ENCODE measurements around the gene PRR23A.

Gene PRR23A

DNA sequence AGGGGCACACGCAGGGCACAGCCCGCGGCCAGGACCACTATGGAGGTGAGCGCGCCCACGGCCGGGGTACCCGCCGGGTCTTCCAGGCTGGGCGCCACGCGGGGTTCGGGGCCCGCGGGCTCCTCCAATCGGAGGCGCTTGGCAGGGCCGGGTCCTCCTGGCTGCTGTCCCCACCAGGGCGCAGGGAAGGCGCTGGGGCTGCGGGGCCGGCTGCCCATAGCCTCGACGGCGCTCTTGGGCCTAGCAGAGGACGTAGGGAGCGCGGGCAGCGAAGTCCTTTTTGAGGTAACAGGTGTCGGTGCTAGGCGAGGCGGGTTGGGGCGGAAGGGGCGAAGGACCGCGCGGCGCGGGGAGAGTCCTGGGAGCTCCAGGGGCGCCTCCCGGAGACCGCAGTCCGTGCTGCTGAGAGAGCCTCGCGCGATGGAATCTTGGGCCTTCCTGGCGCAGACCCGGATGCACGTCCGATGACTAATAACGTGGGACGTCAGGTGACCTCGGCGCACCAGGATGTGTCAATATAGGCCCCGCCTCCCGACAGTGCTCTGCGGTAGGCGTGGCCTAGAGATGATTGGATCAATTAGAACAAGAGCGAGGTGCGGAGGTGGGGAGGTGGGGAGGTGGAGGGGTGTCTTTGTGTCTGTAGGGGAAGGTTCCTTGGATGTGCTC is at the start of gene PRR23A:
PRR23A (minus strand) TSS at position 218 of the 666 bp plus-strand sequence; CDS start at position 218, 0 bp downstream.
- Histone ChIP-seq H3K9me3 (ENCODE audit: insufficient read depth, low read length, severe bottlenecking) (no peaks in the 10 kb centered on the region), H3K27ac (ENCODE audit: low read length) (no peak within 1 kb of the TSS), H3K4me2 (ENCODE audit: insufficient read depth, low read length) (no peak within 1 kb of the TSS), H2AFZ (ENCODE audit: low read depth, low read length) (no peak within 1 kb of the TSS), H3K4me1 (ENCODE audit: insufficient read depth, low read length) (no peaks in the 10 kb centered on the region), H3K4me3 (ENCODE audit: low read depth in 1 of 2, low read length in 2 of 2) (no peak within 1 kb of the TSS), H4K20me1 (ENCODE audit: insufficient read depth, low read length) (no peaks in the 10 kb centered on the region), H3K27me3 (ENCODE audit: insufficient read depth, low read length, poor library complexity) (no peaks in the 10 kb centered on the region), H3K36me3 (ENCODE audit: insufficient read depth, low read length) (no peaks in the 10 kb centered on the region), H3K79me2 (ENCODE audit: insufficient read depth, low read length) (no peaks in the 10 kb centered on the region), H3K9ac (ENCODE audit: low read depth, low read length) (no peak within 1 kb of the TSS)
- ATAC-seq (ENCODE audit: insufficient read depth, low read depth): no peak
- DNase-seq: no peak
- TF ChIP-seq, protein P1, sequence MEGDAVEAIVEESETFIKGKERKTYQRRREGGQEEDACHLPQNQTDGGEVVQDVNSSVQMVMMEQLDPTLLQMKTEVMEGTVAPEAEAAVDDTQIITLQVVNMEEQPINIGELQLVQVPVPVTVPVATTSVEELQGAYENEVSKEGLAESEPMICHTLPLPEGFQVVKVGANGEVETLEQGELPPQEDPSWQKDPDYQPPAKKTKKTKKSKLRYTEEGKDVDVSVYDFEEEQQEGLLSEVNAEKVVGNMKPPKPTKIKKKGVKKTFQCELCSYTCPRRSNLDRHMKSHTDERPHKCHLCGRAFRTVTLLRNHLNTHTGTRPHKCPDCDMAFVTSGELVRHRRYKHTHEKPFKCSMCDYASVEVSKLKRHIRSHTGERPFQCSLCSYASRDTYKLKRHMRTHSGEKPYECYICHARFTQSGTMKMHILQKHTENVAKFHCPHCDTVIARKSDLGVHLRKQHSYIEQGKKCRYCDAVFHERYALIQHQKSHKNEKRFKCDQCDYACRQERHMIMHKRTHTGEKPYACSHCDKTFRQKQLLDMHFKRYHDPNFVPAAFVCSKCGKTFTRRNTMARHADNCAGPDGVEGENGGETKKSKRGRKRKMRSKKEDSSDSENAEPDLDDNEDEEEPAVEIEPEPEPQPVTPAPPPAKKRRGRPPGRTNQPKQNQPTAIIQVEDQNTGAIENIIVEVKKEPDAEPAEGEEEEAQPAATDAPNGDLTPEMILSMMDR (IDR thresholded peaks at IDR 0.05; ENCODE audit: borderline replicate concordance, extremely low read depth, low read length, poor library complexity, severe bottlenecking): no peak
- no peak for TF ChIP-seq EZH2 (IDR thresholded peaks at IDR 0.05; ENCODE audit: borderline replicate concordance, low read depth, low read length, severe bottlenecking)

GRCh38 chr3:139052802-139053600 is 46.9 kb upstream of the PRR23A start:
- H3K27me3 ChIP-seq (ENCODE audit: insufficient read depth, low read length, poor library complexity): no peaks in the 10 kb centered on the region
- TF ChIP-seq EZH2 (IDR thresholded peaks at IDR 0.05; ENCODE audit: borderline replicate concordance, low read depth, low read length, severe bottlenecking): no peak
- TF ChIP-seq, protein P1 (IDR thresholded peaks at IDR 0.05; ENCODE audit: borderline replicate concordance, extremely low read depth, low read length, poor library complexity, severe bottlenecking): no peak
- H3K27ac ChIP-seq (ENCODE audit: low read length): no peak overlapping the region
- H4K20me1 ChIP-seq (ENCODE audit: insufficient read depth, low read length): no peaks in the 10 kb centered on the region
- H3K9ac ChIP-seq (ENCODE audit: low read depth, low read length): no peak overlapping the region
- H2AFZ ChIP-seq (ENCODE audit: low read depth, low read length): no peak overlapping the region
- H3K4me2 ChIP-seq (ENCODE audit: insufficient read depth, low read length): no peak overlapping the region
- H3K79me2 ChIP-seq (ENCODE audit: insufficient read depth, low read length): no peaks in the 10 kb centered on the region
- no peaks in the 10 kb centered on the region for H3K9me3 ChIP-seq (ENCODE audit: insufficient read depth, low read length, severe bottlenecking)
- no peaks in the 10 kb centered on the region for H3K4me1 ChIP-seq (ENCODE audit: insufficient read depth, low read length)
- no peak for ATAC-seq (ENCODE audit: insufficient read depth, low read depth)
- H3K4me3 ChIP-seq (ENCODE audit: low read depth in 1 of 2, low read length in 2 of 2): no peak overlapping the region
- DNase-seq: no peak
- H3K36me3 ChIP-seq (ENCODE audit: insufficient read depth, low read length): no peaks in the 10 kb centered on the region

DNA sequence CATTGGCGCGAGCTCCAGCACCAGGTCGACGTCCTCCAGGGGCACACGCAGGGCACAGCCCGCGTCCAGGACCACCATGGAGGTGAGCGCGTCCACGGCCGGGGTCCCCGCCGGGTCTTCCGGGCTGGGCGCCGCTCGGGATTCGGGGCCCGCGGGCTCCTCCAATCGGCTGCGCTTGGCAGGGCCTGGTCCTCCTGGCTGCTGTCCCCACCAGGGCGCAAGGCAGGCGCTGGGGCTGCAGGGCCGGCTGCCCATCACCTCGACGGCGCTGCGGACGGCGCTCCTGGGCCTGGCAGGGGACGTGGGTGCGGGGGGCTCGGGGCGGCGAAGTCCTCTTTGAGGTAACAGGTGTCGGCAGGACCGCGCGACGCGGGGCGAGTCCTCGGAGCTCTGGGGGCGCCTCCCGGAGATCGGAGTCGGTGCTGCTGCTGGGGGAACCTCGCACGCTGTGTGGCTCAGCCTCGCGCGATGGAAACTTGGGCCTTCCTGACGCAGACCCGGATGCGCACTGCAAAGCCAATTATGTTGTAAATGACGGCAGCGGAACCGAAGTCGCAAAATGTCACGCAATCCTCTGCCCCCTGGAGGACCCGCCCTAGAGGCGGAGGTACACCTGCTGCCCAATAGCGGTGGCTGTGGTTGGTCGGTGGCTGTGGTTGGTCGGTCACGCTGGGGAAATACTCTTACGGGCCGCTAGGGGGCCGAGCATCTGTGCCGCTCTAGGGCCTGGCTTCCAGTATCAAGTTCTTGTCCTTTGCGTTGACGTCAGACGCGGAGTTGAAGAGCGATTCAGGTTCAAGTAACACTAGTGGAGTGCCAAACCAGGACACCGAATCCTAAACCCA is 38.5 kb upstream of the PRR23A start, which contains the start of gene PRR23C:
PRR23C (minus strand) TSS at position 527 of the 845 bp plus-strand sequence; CDS start at position 255, 272 bp downstream.
- DNase-seq (no peak), ATAC-seq (ENCODE audit: insufficient read depth, low read depth) (no peak)
- TF ChIP-seq EZH2 (IDR thresholded peaks at IDR 0.05; ENCODE audit: borderline replicate concordance, low read depth, low read length, severe bottlenecking): no peak
- TF ChIP-seq, protein P1 (IDR thresholded peaks at IDR 0.05; ENCODE audit: borderline replicate concordance, extremely low read depth, low read length, poor library complexity, severe bottlenecking): no peak
- H2AFZ ChIP-seq (ENCODE audit: low read depth, low read length): no peak within 1 kb of the TSS
- no peaks in the 10 kb centered on the region for H4K20me1 ChIP-seq (ENCODE audit: insufficient read depth, low read length)
- no peak within 1 kb of the TSS for H3K4me2 ChIP-seq (ENCODE audit: insufficient read depth, low read length)
- H3K4me3 ChIP-seq (ENCODE audit: low read depth in 1 of 2, low read length in 2 of 2): no peak within 1 kb of the TSS
- H3K79me2 ChIP-seq (ENCODE audit: insufficient read depth, low read length): no peaks in the 10 kb centered on the region
- H3K9ac ChIP-seq (ENCODE audit: low read depth, low read length): no peak within 1 kb of the TSS
- no peaks in the 10 kb centered on the region for H3K4me1 ChIP-seq (ENCODE audit: insufficient read depth, low read length)
- no peak within 1 kb of the TSS for H3K27ac ChIP-seq (ENCODE audit: low read length)
- H3K36me3 ChIP-seq (ENCODE audit: insufficient read depth, low read length): no peaks in the 10 kb centered on the region
- H3K9me3 ChIP-seq (ENCODE audit: insufficient read depth, low read length, severe bottlenecking): no peaks in the 10 kb centered on the region
- no peaks in the 10 kb centered on the region for H3K27me3 ChIP-seq (ENCODE audit: insufficient read depth, low read length, poor library complexity)

Data from DND-41 (cell line).